Embryonic facial prominence (tissue), 1 donor: Measurements from ENCODE around the gene F12.

Experiments
- DNase-seq: peaks from one replicate; pipeline ENCODE4 v3.0.0-alpha.2; 2016; ENCODE audit errors: extremely low spot score

F12 gene

GRCh38 chr5:177409043-177409801 is at the start of gene F12:
Gene F12, minus strand, starts transcription at chr5:177409564. Its CDS starts 37 bp downstream, at chr5:177409527.
- DNase-seq: no peak

GRCh38 chr5:177458912-177459350 is 49.6 kb upstream of the F12 start:
- DNase-seq: no peak

GRCh38 chr5:177457852-177458681 is 48.7 kb upstream of the F12 start:
- DNase-seq: no peak

- peak; percentile 76 for DNase-seq
Observed at GRCh38 chr5:177456976-177457851, 47.9 kb upstream of the F12 start.

GRCh38 chr5:177456591-177456964 is 47.2 kb upstream of the F12 start:
- no peak for DNase-seq

- peak; percentile 60 for DNase-seq
Observed at GRCh38 chr5:177455661-177456590, 46.6 kb upstream of the F12 start.

GRCh38 chr5:177455036-177455660 is 45.8 kb upstream of the F12 start:
- DNase-seq: peak; percentile 38

GRCh38 chr5:177454397-177455035 is 45.2 kb upstream of the F12 start:
- DNase-seq: peak; percentile 82

GRCh38 chr5:177453852-177454396 is 44.6 kb upstream of the F12 start:
- no peak for DNase-seq

GRCh38 chr5:177452688-177453638 is 43.6 kb upstream of the F12 start:
- no peak for DNase-seq

- DNase-seq: no peak
Observed at GRCh38 chr5:177450667-177451424, 41.5 kb upstream of the F12 start.

GRCh38 chr5:177449140-177450061 is 40.0 kb upstream of the F12 start:
- no peak for DNase-seq

GRCh38 chr5:177448244-177448950 is 39.0 kb upstream of the F12 start:
- no peak for DNase-seq

GRCh38 chr5:177447611-177448243 is 38.4 kb upstream of the F12 start:
- DNase-seq: no peak

GRCh38 chr5:177447066-177447610 is 37.8 kb upstream of the F12 start:
- no peak for DNase-seq
